Liver (tissue), 3 donors: ENCODE measurements around the gene OPHN1.

Experiments used
- FOXA1 ChIP-seq: IDR thresholded peaks from 2 replicates; pipeline ENCODE4 v1.6.1; 2016; ENCODE audit warnings: antibody characterized with exemption
- RXRA ChIP-seq, 2 donors: IDR thresholded peaks; 2 replicates each; pipeline ENCODE4 v1.6.1; 2017 to 2018; ENCODE audit warnings: antibody characterized with exemption in 2 of 2, mild to moderate bottlenecking in 1 of 2
- TAF1 ChIP-seq: conservative IDR thresholded peaks from 2 replicates; pipeline ENCODE4 v1.6.1; 2016; ENCODE audit warnings: antibody characterized with exemption, mild to moderate bottlenecking
- TF ChIP-seq, protein P1 (sequence below): fragments of 150-350 bp; IDR thresholded peaks from 2 replicates; pipeline ENCODE4 v1.5.1; 2017; ENCODE audit warnings: improper control_type of control experiment, low read depth, low read length; ENCODE audit not compliant: missing input control
- TF ChIP-seq, protein P2 (sequence below): IDR thresholded peaks from 2 replicates; pipeline ENCODE4 v1.6.1; 2016; ENCODE audit warnings: antibody characterized with exemption
- TF ChIP-seq, protein P3 (sequence below): IDR thresholded peaks from 2 replicates; pipeline ENCODE4 v1.6.1; 2016; ENCODE audit warnings: antibody characterized with exemption
- donor health status: healthy.
- donor health status: healthy.

DNA sequence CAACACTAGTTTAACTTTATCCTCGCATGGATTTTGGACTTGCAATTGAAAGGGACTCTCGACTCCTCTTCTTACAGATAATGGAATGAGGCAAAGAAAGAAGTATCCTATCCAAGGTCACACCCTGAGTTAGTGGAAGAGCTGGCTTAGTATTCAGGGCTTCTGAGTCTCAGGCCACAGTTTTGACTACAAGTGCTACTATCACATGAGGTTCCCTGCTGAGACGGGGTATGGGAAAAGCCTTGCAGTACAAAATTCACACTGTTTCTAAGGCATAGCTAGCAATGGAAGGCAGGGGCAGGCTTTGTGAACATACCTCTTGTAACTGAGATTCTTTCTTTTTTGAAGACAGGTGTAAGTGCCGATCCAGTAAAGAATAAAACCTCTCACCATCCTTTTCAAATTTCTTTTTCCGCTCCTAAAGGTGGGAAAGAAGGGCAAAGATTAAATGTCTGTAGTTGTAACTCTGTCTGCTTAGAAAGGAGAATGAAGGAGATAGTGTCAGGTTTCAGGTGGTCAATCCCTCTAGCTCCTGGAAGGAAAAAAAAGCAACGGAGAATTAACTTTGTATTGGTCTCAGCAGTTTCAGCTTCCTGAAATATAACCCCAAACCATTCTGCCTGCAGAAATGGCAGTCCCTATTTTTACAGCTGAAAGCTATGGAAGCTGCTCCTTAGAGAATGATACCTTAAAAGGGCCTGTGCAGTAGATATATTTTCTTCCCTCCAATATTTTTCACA lies 199.0 kb downstream of the OPHN1 start:
- TF ChIP-seq RXRA (IDR thresholded peaks at IDR 0.05): no peak
- TF ChIP-seq, protein P1, sequence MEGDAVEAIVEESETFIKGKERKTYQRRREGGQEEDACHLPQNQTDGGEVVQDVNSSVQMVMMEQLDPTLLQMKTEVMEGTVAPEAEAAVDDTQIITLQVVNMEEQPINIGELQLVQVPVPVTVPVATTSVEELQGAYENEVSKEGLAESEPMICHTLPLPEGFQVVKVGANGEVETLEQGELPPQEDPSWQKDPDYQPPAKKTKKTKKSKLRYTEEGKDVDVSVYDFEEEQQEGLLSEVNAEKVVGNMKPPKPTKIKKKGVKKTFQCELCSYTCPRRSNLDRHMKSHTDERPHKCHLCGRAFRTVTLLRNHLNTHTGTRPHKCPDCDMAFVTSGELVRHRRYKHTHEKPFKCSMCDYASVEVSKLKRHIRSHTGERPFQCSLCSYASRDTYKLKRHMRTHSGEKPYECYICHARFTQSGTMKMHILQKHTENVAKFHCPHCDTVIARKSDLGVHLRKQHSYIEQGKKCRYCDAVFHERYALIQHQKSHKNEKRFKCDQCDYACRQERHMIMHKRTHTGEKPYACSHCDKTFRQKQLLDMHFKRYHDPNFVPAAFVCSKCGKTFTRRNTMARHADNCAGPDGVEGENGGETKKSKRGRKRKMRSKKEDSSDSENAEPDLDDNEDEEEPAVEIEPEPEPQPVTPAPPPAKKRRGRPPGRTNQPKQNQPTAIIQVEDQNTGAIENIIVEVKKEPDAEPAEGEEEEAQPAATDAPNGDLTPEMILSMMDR: no peak
- TF ChIP-seq, protein P2, sequence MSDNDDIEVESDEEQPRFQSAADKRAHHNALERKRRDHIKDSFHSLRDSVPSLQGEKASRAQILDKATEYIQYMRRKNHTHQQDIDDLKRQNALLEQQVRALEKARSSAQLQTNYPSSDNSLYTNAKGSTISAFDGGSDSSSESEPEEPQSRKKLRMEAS: no peak
- no peak for TF ChIP-seq TAF1
- TF ChIP-seq FOXA1: no peak
- TF ChIP-seq, protein P3, sequence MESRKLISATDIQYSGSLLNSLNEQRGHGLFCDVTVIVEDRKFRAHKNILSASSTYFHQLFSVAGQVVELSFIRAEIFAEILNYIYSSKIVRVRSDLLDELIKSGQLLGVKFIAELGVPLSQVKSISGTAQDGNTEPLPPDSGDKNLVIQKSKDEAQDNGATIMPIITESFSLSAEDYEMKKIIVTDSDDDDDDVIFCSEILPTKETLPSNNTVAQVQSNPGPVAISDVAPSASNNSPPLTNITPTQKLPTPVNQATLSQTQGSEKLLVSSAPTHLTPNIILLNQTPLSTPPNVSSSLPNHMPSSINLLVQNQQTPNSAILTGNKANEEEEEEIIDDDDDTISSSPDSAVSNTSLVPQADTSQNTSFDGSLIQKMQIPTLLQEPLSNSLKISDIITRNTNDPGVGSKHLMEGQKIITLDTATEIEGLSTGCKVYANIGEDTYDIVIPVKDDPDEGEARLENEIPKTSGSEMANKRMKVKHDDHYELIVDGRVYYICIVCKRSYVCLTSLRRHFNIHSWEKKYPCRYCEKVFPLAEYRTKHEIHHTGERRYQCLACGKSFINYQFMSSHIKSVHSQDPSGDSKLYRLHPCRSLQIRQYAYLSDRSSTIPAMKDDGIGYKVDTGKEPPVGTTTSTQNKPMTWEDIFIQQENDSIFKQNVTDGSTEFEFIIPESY: no peak
